K562 (cell line): ENCODE data around the gene SLC44A5. TPM values are rescaled to one million over a fixed set of nuclear protein-coding genes. Genes with fewer than 3 reads are reported as not detected.

Source experiments
- ATAC-seq: fragments of 200-7000 bp; cut with Tn5 transposase; 3 replicates; pipeline ENCODE4 v1.9.1; 2020; ENCODE audit warnings: moderate library complexity
- BruUV-seq: library from RNA; stranded (reverse); fragments of 400-500 nt; replicated peaks from 2 replicates; lab custom pipeline; 2021; lab: Mats Ljungman, UMichigan
- CTCF ChIA-PET: fragments of 300-600 bp; formaldehyde crosslinking; extraction: SDS; loops from one replicate; lab custom pipeline; 2021; ENCODE audit warnings: low intra/inter-chr PET ratio; lab: Yijun Ruan, JAX
- POLR2A ChIA-PET: fragments of 300-600, 350-650 bp; sonication (Branson Sonifier 250); formaldehyde crosslinking; extraction: SDS; loops from one replicate; lab custom pipeline; 2021; ENCODE audit warnings: antibody characterized with exemption, inconsistent platforms; lab: Yijun Ruan, JAX
- DNase-seq, 4 experiments: peaks; one replicate each; pipeline versions ENCODE4 v3.0.0 to v3.0.0-alpha.2; 2011 to 2018; ENCODE audit warnings: low spot score in 3 of 4, mixed read lengths in 3 of 4; ENCODE audit errors: extremely low read depth in 1 of 4
- FAIRE-seq: peaks from 2 replicates; lab custom pipeline; 2011; peaks lifted over from hg19 to GRCh38; lab: Jason Lieb, UNC
- H2AFZ ChIP-seq: 2 replicates; pipeline ENCODE4 v1.6.0; 2011; ENCODE audit warnings: low read depth, low read length, control low read depth, inconsistent platforms
- H3K27ac ChIP-seq: fragments of 200-600 bp; 3 replicates; pipeline ENCODE4 v1.8.0; 2011; ENCODE audit warnings: low read depth, mild to moderate bottlenecking, control low read depth, inconsistent platforms, low read length, moderate library complexity, mixed read lengths; ENCODE audit errors: extremely low read depth
- H3K27me3 ChIP-seq, 2 experiments: fragments of 300-600 bp in 1 of 2; 2 replicates in 1 of 2; 3 replicates in 1 of 2; pipeline versions ENCODE4 v1.6.0 to v1.8.0; 2011; ENCODE audit warnings: inconsistent platforms in 2 of 2, low read length in 2 of 2, mild to moderate bottlenecking in 1 of 2, mixed read lengths in 1 of 2, moderate library complexity in 1 of 2; ENCODE audit not compliant: control insufficient read depth in 2 of 2, insufficient read depth in 2 of 2
- H3K36me3 ChIP-seq: fragments of 300-600 bp; 3 replicates; pipeline ENCODE4 v1.8.0; 2011; ENCODE audit warnings: mild to moderate bottlenecking, low read length, inconsistent platforms; ENCODE audit not compliant: control insufficient read depth, insufficient read depth
- H3K4me1 ChIP-seq, 2 experiments: fragments of 200-600 bp in 1 of 2; replicated peaks in 1 of 2; 2 replicates in 1 of 2; 3 replicates in 1 of 2; pipeline versions ENCODE4 v1.5.1 to v1.8.0; 2011; ENCODE audit warnings: inconsistent platforms in 2 of 2, low read length in 2 of 2, mild to moderate bottlenecking in 1 of 2, mixed read lengths in 1 of 2, moderate library complexity in 1 of 2; ENCODE audit not compliant: control insufficient read depth in 2 of 2, insufficient read depth in 2 of 2
- H3K4me2 ChIP-seq: 2 replicates; pipeline ENCODE4 v1.6.1; 2011; ENCODE audit warnings: low read length, control low read depth, inconsistent platforms, mixed read lengths; ENCODE audit not compliant: insufficient read depth
- H3K4me3 ChIP-seq: fragments of 200-600 bp; sonication (generic), shearing (Covaris generic); 2 replicates; pipeline ENCODE4 v1.5.1; 2016; ENCODE audit warnings: control low read depth, inconsistent platforms
- H3K79me2 ChIP-seq: fragments of 200-600 bp; 3 replicates; pipeline ENCODE4 v1.8.0; 2011; ENCODE audit warnings: low read length, inconsistent platforms; ENCODE audit not compliant: control insufficient read depth, insufficient read depth
- H3K9ac ChIP-seq, 2 experiments: 2 replicates each; pipeline versions ENCODE4 v1.6.0 to v1.6.1; 2011; ENCODE audit warnings: low read depth in 2 of 2, low read length in 2 of 2, control low read depth in 1 of 2, inconsistent platforms in 1 of 2, mild to moderate bottlenecking in 1 of 2, mixed read lengths in 1 of 2; ENCODE audit not compliant: insufficient read depth in 1 of 2
- H3K9me1 ChIP-seq: one replicate; pipeline ENCODE4 v1.6.0; 2011; ENCODE audit warnings: inconsistent platforms, mild to moderate bottlenecking, low read length, moderate library complexity; ENCODE audit not compliant: control insufficient read depth, insufficient read depth
- H3K9me3 ChIP-seq: replicated peaks from 2 replicates; pipeline ENCODE4 v1.5.1; 2011; ENCODE audit warnings: low read depth, low read length, inconsistent platforms; ENCODE audit not compliant: control insufficient read depth, insufficient read depth
- H4K20me1 ChIP-seq: replicated peaks from 2 replicates; pipeline ENCODE4 v1.6.1; 2011; ENCODE audit warnings: low read length, inconsistent platforms, mixed read lengths; ENCODE audit not compliant: control insufficient read depth, insufficient read depth
- BCL6 ChIP-seq: fragments of 250-450 bp; sonication (Bioruptor Pico); IDR thresholded peaks from 2 replicates; pipeline ENCODE4 v1.4.0; 2020
- DNMT1 ChIP-seq: fragments of 450-650 bp; IDR thresholded peaks from 2 replicates; pipeline ENCODE4 v1.6.1; 2016; ENCODE audit warnings: antibody characterized with exemption, mild to moderate bottlenecking
- FIP1L1 ChIP-seq: fragments of 200-400 bp; formaldehyde crosslinking; IDR thresholded peaks from 2 replicates; pipeline ENCODE4 v1.6.1; 2018; ENCODE audit warnings: mild to moderate bottlenecking, low read depth, low read length; ENCODE audit not compliant: poor library complexity, severe bottlenecking
- FOXJ2 ChIP-seq: fragments of 200-800 bp; sonication (Bioruptor generic); IDR thresholded peaks from 2 replicates; pipeline ENCODE4 v1.6.1; 2016; ENCODE audit warnings: missing genetic modification characterization, missing compliant biosample characterization
- KAT2B ChIP-seq: IDR thresholded peaks from one replicate; pipeline ENCODE4 v1.6.1; 2012; ENCODE audit warnings: low read depth, mild to moderate bottlenecking, control low read depth, inconsistent platforms, low read length, moderate library complexity
- KDM2B ChIP-seq: fragments of 250-450 bp; sonication (Bioruptor Pico); IDR thresholded peaks from 2 replicates; pipeline ENCODE4 v1.8.0; 2021; ENCODE audit warnings: mild to moderate bottlenecking, moderate library complexity
- MXD1 ChIP-seq: fragments of 250-450 bp; sonication (Bioruptor Pico); IDR thresholded peaks from 2 replicates; pipeline ENCODE4 v1.8.0; 2021; ENCODE audit warnings: borderline replicate concordance, mild to moderate bottlenecking, moderate library complexity; ENCODE audit not compliant: poor library complexity, severe bottlenecking
- POLR3A ChIP-seq: IDR thresholded peaks from 2 replicates; pipeline ENCODE4 v1.6.1; 2011; ENCODE audit warnings: borderline replicate concordance, mild to moderate bottlenecking, moderate library complexity; ENCODE audit not compliant: insufficient read length, insufficient read depth; ENCODE audit errors: extremely low read depth
- RBM17 ChIP-seq: fragments of 200-400 bp; formaldehyde crosslinking; IDR thresholded peaks from 2 replicates; pipeline ENCODE4 v1.6.1; 2017; ENCODE audit warnings: low read depth, mild to moderate bottlenecking, low read length, borderline replicate concordance
- TCF7 ChIP-seq: sonication (generic); IDR thresholded peaks from 2 replicates; pipeline ENCODE4 v1.6.1; 2016; ENCODE audit warnings: antibody characterized with exemption, borderline replicate concordance
- ZBTB17 ChIP-seq: fragments of 450-650 bp; formaldehyde crosslinking; IDR thresholded peaks from 2 replicates; pipeline ENCODE4 v1.4.0; 2020; ENCODE audit warnings: mild to moderate bottlenecking
- ZC3H11A ChIP-seq: IDR thresholded peaks from 2 replicates; pipeline ENCODE4 v1.6.1; 2012; ENCODE audit warnings: low read depth, low read length, improper control_type of control experiment
- ZFP36 ChIP-seq: fragments of 150-350 bp; IDR thresholded peaks from 2 replicates; pipeline ENCODE4 v1.6.1; 2018; ENCODE audit warnings: low read length, low read depth; ENCODE audit not compliant: partially characterized antibody
- ZNF277 ChIP-seq: fragments of 250-450 bp; sonication (Bioruptor Pico); IDR thresholded peaks from 2 replicates; pipeline ENCODE4 v1.8.0; 2022; ENCODE audit warnings: inconsistent platforms, mild to moderate bottlenecking, moderate library complexity, borderline replicate concordance
- ZNF324 ChIP-seq: fragments of 250-450 bp; sonication (Bioruptor Pico); IDR thresholded peaks from 2 replicates; pipeline ENCODE4 v1.4.0; 2020; ENCODE audit warnings: mild to moderate bottlenecking
- ZNF444 ChIP-seq: fragments of 250-450 bp; sonication (Bioruptor Pico); IDR thresholded peaks from 2 replicates; pipeline ENCODE4 v1.4.0; 2020; ENCODE audit warnings: mild to moderate bottlenecking, moderate library complexity
- ZNF740 ChIP-seq, 3 experiments: fragments of 200-800 bp in 1 of 3; sonication (Bioruptor generic) in 1 of 3; sonication (generic) in 1 of 3; formaldehyde crosslinking in 1 of 3; IDR thresholded peaks; 2 replicates each; pipeline versions ENCODE4 v1.6.1 to v1.8.0; 2016 to 2022; ENCODE audit warnings: mild to moderate bottlenecking in 2 of 3, missing compliant biosample characterization in 2 of 3, missing genetic modification characterization in 2 of 3, missing genetic modification reagents in 1 of 3
- WGBS: fragments of 100-300 bp; shearing (Covaris generic); methylation state at CpG from one replicate; pipeline ENCODE4 v1.1.6; 2016; ENCODE audit warnings: low coverage, mixed read lengths; ENCODE audit not compliant: insufficient coverage; ENCODE audit errors: missing lambda C conversion rate; 5-methylcytosine and 5-hydroxymethylcytosine counted together
- in situ Hi-C: fragments of 300-500 bp; cut with MboI; formaldehyde crosslinking; loops from 4 replicates; pipeline ENCODE4 v1.15.0; 2018; ENCODE audit warnings: inconsistent platforms, mixed read lengths
- intact Hi-C: fragments of 100-400 bp; cut with micrococcal nuclease; formaldehyde crosslinking; loops from 2 replicates; pipeline ENCODE4 v1.14.2; 2022
- polyA plus RNA-seq, 8 experiments: library from polyadenylated mRNA; depleted of rRNA in 4 of 8; stranded (reverse) in 5 of 8; unstranded in 3 of 8; fragments of >200 nt; fragmentation: Nextera tagmentation in 2 of 8; fragmentation: Illumina TruSeq in 1 of 8; extraction: Ambion mirVana in 2 of 8; extraction: Trizol in 1 of 8; gene quantifications; 2 replicates each; pipeline versions ENCODE4 v1.2.1 to v1.2.3, GENCODE V29; 2011 to 2014; ENCODE audit warnings: inconsistent platforms in 1 of 8, missing spikeins in 1 of 8
- total RNA-seq, 7 experiments: library from RNA; depleted of rRNA in 6 of 7; stranded (reverse); fragments of >200 nt in 6 of 7; fragmentation: Illumina TruSeq in 2 of 7; extraction: Trizol in 2 of 7; gene quantifications; 2 replicates each; pipeline versions ENCODE4 v1.2.1 to v1.2.3, GENCODE V29; 2011 to 2021; ENCODE audit warnings: low replicate concordance in 1 of 7

The SLC44A5 gene
- total and polyA plus RNA-seq, 9 of the 15 experiments (the other 6 are each of a cell fraction or from before 2014, with no cell fraction given), result 1.2 to 10.1 (median 3.2) TPM

- TF ChIP-seq ZFP36 (no peak), FIP1L1 (no peak), ZNF324 (CRISPR knock-in tag) (no peak), ZC3H11A (no peak), ZNF444 (no peak), MXD1 (CRISPR knock-in tag) (no peak), ZBTB17 (CRISPR knock-in tag) (no peak), DNMT1 (no peak), KAT2B (no peak), ZNF277 (CRISPR knock-in tag) (no peak), POLR3A (no peak), FOXJ2 (tag) (no peak), TCF7 (no peak), ZNF740 (CRISPR knock-in tag; IDR thresholded peaks at IDR 0.05) (no peak), ZNF740 (tag; IDR thresholded peaks at IDR 0.05) (no peak), KDM2B (no peak), RBM17 (no peak), BCL6 (CRISPR knock-in tag) (no peak)
- Histone ChIP-seq H3K4me3 (no peak overlapping the region), H3K9ac (no peak overlapping the region), H3K27me3 (no peaks in the 10 kb centered on the region), H3K4me2 (no peak overlapping the region), H2AFZ (no peak overlapping the region), H3K9me3 (no peaks in the 10 kb centered on the region), H3K27ac (no peak overlapping the region), H3K36me3 (no peaks in the 10 kb centered on the region), H3K4me1 (no peaks in the 10 kb centered on the region), H3K79me2 (no peaks in the 10 kb centered on the region), H3K9me1 (no peaks in the 10 kb centered on the region), H4K20me1 (no peaks in the 10 kb centered on the region; the same call in 1 of the 2 replicates)
- ChIA-PET CTCF (no interaction called here), POLR2A (no interaction called here)
- BruUV-seq, result no TSS peak
- FAIRE-seq, result no peak
- 10% methylated on average over 3 of the region's 3 CpGs for WGBS
- DNase-seq, result no peak
- ATAC-seq, result no peak
- in situ Hi-C loops, result no loop called here
- intact Hi-C loops, result no loop called here
These were observed 390.8 kb downstream of the SLC44A5 start for GRCh38 chr1:75220072-75220471.
